ENCODE data around the gene IDE.
"Not testable (repeated sequence)": the region's sequence is repeated elsewhere in the genome, so short reads cannot be mapped to it uniquely, and the experiment has no call there.

IDE gene

GRCh38 chr10:92452313-92452712 is 121.6 kb downstream of the IDE start:
- TF ChIP-seq, protein P1, sequence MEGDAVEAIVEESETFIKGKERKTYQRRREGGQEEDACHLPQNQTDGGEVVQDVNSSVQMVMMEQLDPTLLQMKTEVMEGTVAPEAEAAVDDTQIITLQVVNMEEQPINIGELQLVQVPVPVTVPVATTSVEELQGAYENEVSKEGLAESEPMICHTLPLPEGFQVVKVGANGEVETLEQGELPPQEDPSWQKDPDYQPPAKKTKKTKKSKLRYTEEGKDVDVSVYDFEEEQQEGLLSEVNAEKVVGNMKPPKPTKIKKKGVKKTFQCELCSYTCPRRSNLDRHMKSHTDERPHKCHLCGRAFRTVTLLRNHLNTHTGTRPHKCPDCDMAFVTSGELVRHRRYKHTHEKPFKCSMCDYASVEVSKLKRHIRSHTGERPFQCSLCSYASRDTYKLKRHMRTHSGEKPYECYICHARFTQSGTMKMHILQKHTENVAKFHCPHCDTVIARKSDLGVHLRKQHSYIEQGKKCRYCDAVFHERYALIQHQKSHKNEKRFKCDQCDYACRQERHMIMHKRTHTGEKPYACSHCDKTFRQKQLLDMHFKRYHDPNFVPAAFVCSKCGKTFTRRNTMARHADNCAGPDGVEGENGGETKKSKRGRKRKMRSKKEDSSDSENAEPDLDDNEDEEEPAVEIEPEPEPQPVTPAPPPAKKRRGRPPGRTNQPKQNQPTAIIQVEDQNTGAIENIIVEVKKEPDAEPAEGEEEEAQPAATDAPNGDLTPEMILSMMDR (IDR thresholded peaks at IDR 0.05; ENCODE audit: control insufficient read depth, insufficient read depth, low read depth, low read length, missing control alignments) = no peak
- no peak overlapping the region for H3K4me3 ChIP-seq (ENCODE audit: control insufficient read depth, low read depth, low read length)
- no peak for DNase-seq (ENCODE audit: low read depth)

GRCh38 chr10:92451431-92451830 is 122.5 kb downstream of the IDE start:
- H3K4me3 ChIP-seq (ENCODE audit: control insufficient read depth, low read depth, low read length) = no peak overlapping the region
- no peak for DNase-seq (ENCODE audit: low read depth)
- TF ChIP-seq, protein P1 (IDR thresholded peaks at IDR 0.05; ENCODE audit: control insufficient read depth, insufficient read depth, low read depth, low read length, missing control alignments) = no peak

GRCh38 chr10:92450896-92451295 is 123.0 kb downstream of the IDE start:
- DNase-seq (ENCODE audit: low read depth) = no peak
- H3K4me3 ChIP-seq (ENCODE audit: control insufficient read depth, low read depth, low read length) = no peak overlapping the region
- TF ChIP-seq, protein P1 (IDR thresholded peaks at IDR 0.05; ENCODE audit: control insufficient read depth, insufficient read depth, low read depth, low read length, missing control alignments) = no peak

- DNase-seq (ENCODE audit: low read depth) = no peak
- TF ChIP-seq, protein P1 (IDR thresholded peaks at IDR 0.05; ENCODE audit: control insufficient read depth, insufficient read depth, low read depth, low read length, missing control alignments) = no peak
- no peak overlapping the region for H3K4me3 ChIP-seq (ENCODE audit: control insufficient read depth, low read depth, low read length)
Observed at GRCh38 chr10:92440578-92440977, 133.3 kb downstream of the IDE start.

DNA sequence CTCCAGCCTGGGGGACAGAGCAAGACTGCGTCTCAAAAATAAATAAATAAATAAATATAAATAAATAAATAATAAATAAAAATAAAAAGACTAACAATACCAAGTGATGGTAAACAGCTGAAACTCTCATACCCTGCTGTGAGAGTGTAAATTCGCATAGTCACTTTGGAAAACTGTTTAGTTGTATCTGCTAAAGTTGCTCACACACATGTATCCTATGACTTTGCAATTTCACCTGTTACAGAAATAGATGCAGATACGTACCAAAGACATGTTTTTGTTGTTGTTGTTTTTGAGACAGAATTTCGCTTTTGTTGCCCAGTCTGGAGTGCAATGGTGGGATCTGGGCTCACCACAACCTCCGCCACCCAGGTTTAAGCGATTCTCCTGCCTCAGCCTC is 135.7 kb downstream of the IDE start:
- TF ChIP-seq, protein P1 (IDR thresholded peaks at IDR 0.05; ENCODE audit: control insufficient read depth, insufficient read depth, low read depth, low read length, missing control alignments) = no peak
- H3K4me3 ChIP-seq (ENCODE audit: control insufficient read depth, low read depth, low read length) = no peak overlapping the region
- no peak for DNase-seq (ENCODE audit: low read depth)

DNA sequence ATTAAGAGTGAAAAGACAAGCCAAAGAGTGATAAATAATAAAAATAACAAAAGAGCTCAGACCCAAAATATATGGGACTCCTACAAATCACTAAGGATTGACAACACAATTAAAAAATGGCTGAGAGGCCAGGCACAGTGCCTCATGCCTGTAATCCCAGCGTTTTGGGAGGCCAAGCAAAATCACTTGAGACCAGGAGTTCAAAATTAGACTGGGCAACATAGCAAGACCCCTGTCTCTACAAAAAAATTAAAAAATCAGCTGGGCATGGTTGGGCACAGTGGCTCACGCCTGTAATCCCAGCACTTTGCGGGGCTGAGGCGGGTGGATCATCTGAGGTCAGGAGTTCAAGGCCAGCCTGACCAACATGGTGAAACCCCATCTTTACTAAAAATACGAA is 137.3 kb downstream of the IDE start:
- TF ChIP-seq, protein P1 (IDR thresholded peaks at IDR 0.05; ENCODE audit: control insufficient read depth, insufficient read depth, low read depth, low read length, missing control alignments) = no peak
- H3K4me3 ChIP-seq (ENCODE audit: control insufficient read depth, low read depth, low read length) = no peak overlapping the region
- DNase-seq (ENCODE audit: low read depth) = no peak

GRCh38 chr10:92436065-92436464 is 137.8 kb downstream of the IDE start:
- H3K4me3 ChIP-seq (ENCODE audit: control insufficient read depth, low read depth, low read length); DNase-seq (ENCODE audit: low read depth): not testable (repeated sequence)
